HG03095 (cell line): ENCODE results near the gene CENPC.
A peak's percentile ranks its signal among the peaks of the same experiment; 100 is the strongest.
"Not testable (repeated sequence)": the region's sequence is repeated elsewhere in the genome, so short reads cannot be mapped to it uniquely, and the experiment has no call there.

Experiments
- ATAC-seq: cut with Tn5 transposase; IDR thresholded peaks from one replicate; pipeline ENCODE4 v1.9.1; 2021; ENCODE audit warnings: moderate library complexity; ENCODE audit not compliant: unreplicated experiment

The CENPC gene

GRCh38 chr4:67545199-67546003 is at the start of gene CENPC:
TSS of gene CENPC (minus strand) at chr4:67545503. CDS start at chr4:67545355, 148 bp downstream.
- peak; percentile 95 for ATAC-seq

- no peak for ATAC-seq
Measured at GRCh38 chr4:67593741-67594175, 48.5 kb upstream of the CENPC start.

GRCh38 chr4:67587156-67587555 is 41.9 kb upstream of the CENPC start:
- ATAC-seq = no peak

- ATAC-seq = no peak
Measured at GRCh38 chr4:67584496-67584895, 39.2 kb upstream of the CENPC start.

GRCh38 chr4:67581913-67582312 is 36.6 kb upstream of the CENPC start:
- ATAC-seq = no peak

- ATAC-seq = peak; percentile 49
Measured at GRCh38 chr4:67581208-67581857, 36.0 kb upstream of the CENPC start.

- peak; percentile 18 for ATAC-seq
Measured at GRCh38 chr4:67580577-67580976, 35.3 kb upstream of the CENPC start.

GRCh38 chr4:67576538-67576937 is 31.2 kb upstream of the CENPC start:
- ATAC-seq = peak; percentile 48

- no peak for ATAC-seq
Measured at GRCh38 chr4:67576059-67576466, 30.8 kb upstream of the CENPC start.

GRCh38 chr4:67575232-67576058 is 30.1 kb upstream of the CENPC start:
- ATAC-seq = peak; percentile 89

- no peak for ATAC-seq
Measured at GRCh38 chr4:67573193-67573592, 27.9 kb upstream of the CENPC start.

GRCh38 chr4:67571975-67572374 is 26.7 kb upstream of the CENPC start:
- no peak for ATAC-seq

GRCh38 chr4:67570537-67570936 is 25.2 kb upstream of the CENPC start:
- ATAC-seq = no peak

GRCh38 chr4:67568820-67569219 is 23.5 kb upstream of the CENPC start:
- no peak for ATAC-seq

- ATAC-seq = no peak
Measured at GRCh38 chr4:67566335-67566734, 21.0 kb upstream of the CENPC start.

GRCh38 chr4:67565284-67565683 is 20.0 kb upstream of the CENPC start:
- no peak for ATAC-seq

GRCh38 chr4:67558493-67558892 is 13.2 kb upstream of the CENPC start, which contains the start of gene STAP1:
TSS of gene STAP1 (plus strand) at chr4:67558727. CDS start at chr4:67558810, 83 bp downstream.
- ATAC-seq = peak; percentile 55

GRCh38 chr4:67556436-67556835 is 11.1 kb upstream of the CENPC start:
- ATAC-seq = no peak

- no peak for ATAC-seq
Measured at GRCh38 chr4:67555447-67555846, 10.1 kb upstream of the CENPC start.

GRCh38 chr4:67554096-67554495 is 8.8 kb upstream of the CENPC start:
- ATAC-seq = no peak

- not testable (repeated sequence) for ATAC-seq
Measured at GRCh38 chr4:67552146-67552792, 7.0 kb upstream of the CENPC start.
